ENCODE measurements around the gene ATOH8. TPM values are rescaled to one million over a fixed set of nuclear protein-coding genes. Genes with fewer than 3 reads are reported as not detected.

The ATOH8 gene
- total and polyA plus RNA-seq, 10 of the 15 experiments (the other 5 are each of a cell fraction or from before 2014, with no cell fraction given): 0.03 to 0.60 TPM; not detected in 8

GRCh38 chr2:85791704-85792565 lies 38.1 kb downstream of the ATOH8 start (continued):
- TF ChIP-seq ZBTB40 (IDR thresholded peaks at IDR 0.05; ENCODE audit: borderline replicate concordance): no peak

GRCh38 chr2:85792783-85793441 lies 39.1 kb downstream of the ATOH8 start:
- DNase-seq (ENCODE audit: low read depth, low spot score): no peak
- Histone ChIP-seq H3K79me2 (ENCODE audit: control insufficient read depth, insufficient read depth, low read length) (no peaks in the 10 kb centered on the region), H3K27me3 (replicated peaks in 1 of 2; ENCODE audit: control insufficient read depth in 2 of 2, insufficient read depth in 2 of 2, low read length in 1 of 2) (peaks cover 4 to 8% of the 10 kb centered on the region in 2 experiments; a peak in 3 of 4 replicates), H3K9ac (ENCODE audit: control insufficient read depth, insufficient read depth, low read length) (no peak overlapping the region), H3K36me3 (ENCODE audit: control insufficient read depth in 2 of 2, insufficient read depth in 2 of 2, low read length in 1 of 2) (no peaks in the 10 kb centered on the region), H3K9me3 (replicated peaks; ENCODE audit: control insufficient read depth, insufficient read depth, low read length) (no peaks in the 10 kb centered on the region), H2AFZ (ENCODE audit: control insufficient read depth, low read depth, low read length) (no peak overlapping the region), H4K20me1 (ENCODE audit: control insufficient read depth, insufficient read depth) (no peaks in the 10 kb centered on the region), H3K4me2 (ENCODE audit: control insufficient read depth, insufficient read depth) (no peak overlapping the region), H3K4me1 (ENCODE audit: control insufficient read depth, insufficient read depth, low read length) (no peaks in the 10 kb centered on the region), H3K4me3 (no peak overlapping the region), H3K27ac (ENCODE audit: control insufficient read depth, insufficient read depth) (no peak overlapping the region)
- intact Hi-C loops (cut with micrococcal nuclease; ENCODE audit: unreplicated experiment) (no loop called here), in situ Hi-C loops (cut with MboI) (no loop called here)
- CTCF ChIA-PET: interaction anchor here (0.9 to 1.5 kb wide), 2 partner anchors 32 kb away, joined by 3 read pairs; no protein-coding TSS in a partner anchor
- RAD21 ChIA-PET (ENCODE audit: unreplicated experiment): interaction anchor here (0.6 kb wide), 1 partner anchor 48 kb away, joined by 3 read pairs; no protein-coding TSS in a partner anchor
- BruUV-seq (replicated peaks): no TSS peak
- SMC1A ChIA-PET (ENCODE audit: uncharacterized antibody, unreplicated experiment): no interaction called here
- no peak for FAIRE-seq
- no peak for ATAC-seq
- WGBS (ENCODE audit: insufficient coverage, insufficient replicate concordance, low lambda C conversion rate, missing lambda C conversion rate): 37% methylated on average over 8 of the region's 8 CpGs
- POLR2A ChIA-PET: no interaction called here
- TF ChIP-seq CHD2 (IDR thresholded peaks at IDR 0.05; ENCODE audit: borderline replicate concordance, low read depth, low read length): no peak
- TF ChIP-seq CTCF (IDR thresholded peaks at IDR 0.05 in 2 of 3, conservative IDR thresholded peaks at IDR 0.05 in 1 of 3; ENCODE audit: control insufficient read depth in 2 of 3, extremely low read depth in 1 of 3, insufficient read depth in 1 of 3, low read depth in 3 of 3, low read length in 3 of 3): no peak
- no peak for TF ChIP-seq E2F4 (IDR thresholded peaks at IDR 0.05; ENCODE audit: low read depth, low read length)
- no peak for TF ChIP-seq BRCA1 (IDR thresholded peaks at IDR 0.05; ENCODE audit: low read depth, low read length)
- TF ChIP-seq FOXM1 (IDR thresholded peaks at IDR 0.05; ENCODE audit: low read depth, low read length): no peak
- no peak for TF ChIP-seq MAX (IDR thresholded peaks at IDR 0.05; ENCODE audit: low read depth, low read length)
- TF ChIP-seq E4F1 (IDR thresholded peaks at IDR 0.05; ENCODE audit: borderline replicate concordance, partially characterized antibody): no peak
